HepG2 (cell line): ENCODE data around the gene YIPF3. TPM values are rescaled to one million over a fixed set of nuclear protein-coding genes. Genes with fewer than 3 reads are reported as not detected.
A peak's percentile ranks its signal among the peaks of the same experiment; 100 is the strongest.

ENCODE experiments used
- ATAC-seq: fragments of 200-7000 bp; cut with Tn5 transposase; 3 replicates; pipeline ENCODE4 v1.9.1; 2020; ENCODE audit warnings: mild to moderate bottlenecking, moderate library complexity
- BruUV-seq: library from RNA; stranded (reverse); fragments of 400-500 nt; replicated peaks from 2 replicates; lab custom pipeline; 2021; lab: Mats Ljungman, UMichigan
- CTCF ChIA-PET: fragments of 300-600 bp; formaldehyde crosslinking; extraction: SDS; loops from one replicate; lab custom pipeline; 2021; ENCODE audit warnings: low total read pairs, inconsistent platforms, low intra/inter-chr PET ratio; lab: Yijun Ruan, JAX
- POLR2A ChIA-PET: fragments of 350-600 bp; sonication (Branson Sonifier 250); formaldehyde crosslinking; loops from one replicate; lab custom pipeline; 2020; ENCODE audit warnings: antibody characterized with exemption, inconsistent platforms; lab: Yijun Ruan, JAX
- DNase-seq: peaks from one replicate; pipeline ENCODE4 v3.0.0-alpha.2; 2015; ENCODE audit warnings: low spot score
- FAIRE-seq: peaks from 3 replicates; lab custom pipeline; 2011; peaks lifted over from hg19 to GRCh38; lab: Jason Lieb, UNC
- H2AFZ ChIP-seq: one replicate; pipeline ENCODE4 v1.6.1; 2011; ENCODE audit warnings: low read length, inconsistent platforms
- H3K27ac ChIP-seq: fragments of 300-600 bp; 3 replicates; pipeline ENCODE4 v1.8.0; 2011; ENCODE audit warnings: mixed run types, mild to moderate bottlenecking, mixed read lengths, low read length, inconsistent platforms; ENCODE audit not compliant: insufficient read depth; ENCODE audit errors: extremely low read length
- H3K27me3 ChIP-seq, 2 experiments: fragments of 200-600 bp in 1 of 2; 2 replicates in 1 of 2; 3 replicates in 1 of 2; pipeline versions ENCODE4 v1.6.0 to v1.8.0; 2011; ENCODE audit warnings: low read length in 2 of 2, mild to moderate bottlenecking in 2 of 2, moderate library complexity in 2 of 2, inconsistent platforms in 1 of 2; ENCODE audit not compliant: insufficient read depth in 2 of 2, control insufficient read depth in 1 of 2
- H3K36me3 ChIP-seq, 2 experiments: fragments of 200-600 bp in 1 of 2; replicated peaks in 1 of 2; 2 replicates in 1 of 2; 3 replicates in 1 of 2; pipeline versions ENCODE4 v1.5.1 to v1.8.0; 2011; ENCODE audit warnings: low read length in 2 of 2, inconsistent platforms in 1 of 2; ENCODE audit not compliant: insufficient read depth in 2 of 2, control insufficient read depth in 1 of 2
- H3K4me1 ChIP-seq: 2 replicates; pipeline ENCODE4 v1.5.1; 2012; ENCODE audit warnings: low read length, inconsistent platforms; ENCODE audit not compliant: insufficient read depth
- H3K4me2 ChIP-seq: 2 replicates; pipeline ENCODE4 v1.6.0; 2011; ENCODE audit warnings: low read depth, low read length, inconsistent platforms
- H3K4me3 ChIP-seq, 3 experiments: fragments of 200-600 bp in 1 of 3; sonication (generic), shearing (Covaris generic) in 1 of 3; replicated peaks in 1 of 3; 2 replicates each; pipeline ENCODE4 v1.5.1; 2011 to 2016; ENCODE audit warnings: low read length in 3 of 3, inconsistent platforms in 2 of 3, low read depth in 2 of 3, mild to moderate bottlenecking in 2 of 3, control low read depth in 1 of 3, mixed read lengths in 1 of 3; ENCODE audit not compliant: insufficient read depth in 1 of 3
- H3K79me2 ChIP-seq: one replicate; pipeline ENCODE4 v1.6.1; 2011; ENCODE audit warnings: low read length, inconsistent platforms; ENCODE audit not compliant: insufficient read depth
- H3K9ac ChIP-seq: 2 replicates; pipeline ENCODE4 v1.6.0; 2011; ENCODE audit warnings: mild to moderate bottlenecking, low read depth, low read length, inconsistent platforms; ENCODE audit not compliant: insufficient read depth
- H3K9me3 ChIP-seq: 2 replicates; pipeline ENCODE4 v1.5.1; 2012; ENCODE audit warnings: mild to moderate bottlenecking, low read length
- H4K20me1 ChIP-seq: 2 replicates; pipeline ENCODE4 v1.6.0; 2011; ENCODE audit warnings: inconsistent platforms, mild to moderate bottlenecking, low read length, moderate library complexity; ENCODE audit not compliant: insufficient read depth
- CENPT ChIP-seq: sonication (generic); formaldehyde crosslinking; IDR thresholded peaks from 2 replicates; pipeline ENCODE4 v1.8.0; 2022; ENCODE audit warnings: low read depth, mild to moderate bottlenecking, moderate library complexity, missing genetic modification reagents
- HOXD1 ChIP-seq: sonication (generic); formaldehyde crosslinking; IDR thresholded peaks from 2 replicates; pipeline ENCODE4 v1.5.0; 2020; ENCODE audit warnings: missing genetic modification reagents
- MYC ChIP-seq: sonication (generic); formaldehyde crosslinking; IDR thresholded peaks from 2 replicates; pipeline ENCODE4 v1.9.0; 2021; ENCODE audit warnings: missing genetic modification reagents, borderline replicate concordance
- MYPOP ChIP-seq: sonication (generic); formaldehyde crosslinking; IDR thresholded peaks from 2 replicates; pipeline ENCODE4 v1.8.1; 2023; ENCODE audit warnings: mild to moderate bottlenecking, moderate library complexity, missing genetic modification reagents
- SOX6 ChIP-seq, 2 experiments: fragments of 450-650 bp in 1 of 2; sonication (generic) in 1 of 2; formaldehyde crosslinking in 1 of 2; IDR thresholded peaks; 2 replicates each; pipeline versions ENCODE4 v1.4.0 to v1.6.1; 2017 to 2020; ENCODE audit warnings: antibody characterized with exemption in 1 of 2, mild to moderate bottlenecking in 1 of 2, missing genetic modification reagents in 1 of 2
- ZBTB25 ChIP-seq: IDR thresholded peaks from 2 replicates; pipeline ENCODE4 v1.6.1; 2018; ENCODE audit warnings: missing genetic modification reagents
- ZNF263 ChIP-seq: sonication (generic); formaldehyde crosslinking; IDR thresholded peaks from 2 replicates; pipeline ENCODE4 v1.4.0; 2020; ENCODE audit warnings: missing genetic modification reagents
- ZNF468 ChIP-seq: sonication (generic); formaldehyde crosslinking; IDR thresholded peaks from 2 replicates; pipeline ENCODE4 v1.8.0; 2022; ENCODE audit warnings: mild to moderate bottlenecking, moderate library complexity, missing genetic modification reagents
- ZNF614 ChIP-seq: IDR thresholded peaks from 2 replicates; pipeline ENCODE4 v1.6.1; 2018; ENCODE audit warnings: missing biosample characterization, missing genetic modification reagents, inconsistent platforms, borderline replicate concordance
- ZNF782 ChIP-seq: sonication (generic); formaldehyde crosslinking; IDR thresholded peaks from 2 replicates; pipeline ENCODE4 v1.4.0; 2020; ENCODE audit warnings: missing genetic modification reagents, mild to moderate bottlenecking, borderline replicate concordance
- WGBS: methylation state at CpG from one replicate; pipeline ENCODE4 v1.1.6; 2017; ENCODE audit warnings: low lambda C conversion rate; 5-methylcytosine and 5-hydroxymethylcytosine counted together
- in situ Hi-C: cut with HindIII; loops from 2 replicates; pipeline ENCODE4 v1.10.0; 2017; ENCODE audit warnings: low pct_unique_long_range_greater_than_20kb; ENCODE audit not compliant: extremely low pct_ligation_motif_present
- intact Hi-C: fragments of 100-400 bp; cut with micrococcal nuclease; formaldehyde crosslinking; loops from one replicate; pipeline ENCODE4 v1.10.0; 2022; ENCODE audit not compliant: unreplicated experiment
- polyA plus RNA-seq, 8 experiments: library from polyadenylated mRNA; depleted of rRNA in 3 of 8; stranded (reverse) in 7 of 8; unstranded in 1 of 8; fragments of >200 nt; fragmentation: Illumina TruSeq in 4 of 8; extraction: Trizol in 4 of 8; gene quantifications; 2 replicates each; pipeline versions ENCODE4 v1.2.1 to v1.2.3, GENCODE V29; 2011 to 2016; ENCODE audit warnings: low read depth in 4 of 8, missing spikeins in 1 of 8, mixed read lengths in 1 of 8; ENCODE audit not compliant: insufficient read depth in 1 of 8
- total RNA-seq, 5 experiments: library from RNA; depleted of rRNA; stranded (reverse); fragments of >200 nt; fragmentation: Illumina TruSeq; extraction: Trizol; gene quantifications; 2 replicates each; pipeline ENCODE4 v1.2.3, GENCODE V29; 2016; ENCODE audit warnings: low read depth in 1 of 5
- TF ChIP-seq, protein P1 (sequence below): sonication (generic); formaldehyde crosslinking; IDR thresholded peaks from 2 replicates; pipeline ENCODE4 v1.5.0; 2020; ENCODE audit warnings: mild to moderate bottlenecking, missing genetic modification reagents
- TF ChIP-seq, protein P2 (sequence below): sonication (generic); formaldehyde crosslinking; IDR thresholded peaks from 2 replicates; pipeline ENCODE4 v1.4.0; 2020; ENCODE audit warnings: missing genetic modification reagents
- TF ChIP-seq, protein P3 (sequence below): sonication (generic); formaldehyde crosslinking; conservative IDR thresholded peaks from 2 replicates; pipeline ENCODE4 v1.4.0; 2020; ENCODE audit warnings: missing genetic modification reagents

YIPF3 gene
- total and polyA plus RNA-seq, 2 of the 13 experiments (the other 11 are each of a cell fraction or from before 2014, with no cell fraction given): 107 to 206 TPM

DNA sequence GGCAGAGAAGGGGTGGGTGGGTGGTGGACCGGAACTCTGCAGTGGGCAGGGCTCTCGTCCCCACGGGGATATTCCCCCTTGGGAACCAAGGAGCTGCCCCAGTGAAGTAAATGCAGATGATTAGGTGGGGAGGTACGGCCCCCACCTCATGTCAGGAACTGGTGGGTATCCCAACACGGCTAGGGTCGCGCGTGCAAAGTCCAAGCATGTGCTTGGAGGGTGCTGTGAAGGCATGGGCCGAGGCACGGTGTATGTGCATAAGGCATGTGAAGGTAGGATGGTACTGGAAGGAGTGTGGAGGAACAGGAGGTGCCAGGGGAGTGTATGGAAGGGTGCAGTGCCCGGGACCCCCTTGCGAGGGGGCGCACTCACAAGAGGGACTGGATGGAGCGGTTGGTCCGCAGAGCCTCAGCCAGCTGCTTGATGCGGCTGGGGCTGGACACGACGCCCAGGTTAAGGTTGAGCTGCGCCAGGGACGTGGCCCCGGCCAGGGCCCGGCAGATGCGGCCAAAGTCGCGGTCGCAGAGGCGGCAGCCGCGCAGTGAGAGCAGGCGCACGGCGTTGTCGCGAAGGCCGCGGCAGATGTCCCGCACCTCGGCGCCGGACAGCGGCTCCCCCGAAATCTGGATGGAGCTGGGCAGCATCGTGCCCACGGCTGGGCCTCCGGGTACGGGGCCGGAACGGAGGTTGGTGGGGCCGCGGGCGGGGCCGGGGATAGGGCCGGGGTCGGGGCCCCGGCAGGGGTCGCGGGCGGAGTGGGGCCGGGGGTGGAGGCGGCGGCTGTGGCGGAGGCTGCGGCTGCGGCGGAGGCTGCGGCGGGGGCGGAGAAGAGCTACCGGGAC, 7.4 kb downstream of the YIPF3 start:
- intact Hi-C loops (loop anchor here (5.0 kb wide), 2 partner anchors 122 to 247 kb away; no protein-coding TSS in a partner anchor), in situ Hi-C loops (no loop called here)
- 14% methylated on average over 17 of the region's 69 CpGs for WGBS
- Histone ChIP-seq H3K4me2 (peak overlapping the region; percentile 82), H3K9ac (peak overlapping the region; percentile 49), H3K36me3 (peaks cover 18 to 32% of the 10 kb centered on the region in 2 experiments), H4K20me1 (no peaks in the 10 kb centered on the region; the same call in 1 of the 2 replicates), H2AFZ (no peak overlapping the region), H3K27ac (no peak overlapping the region), H3K27me3 (peaks cover 3 to 7% of the 10 kb centered on the region in 2 experiments; a peak in 4 of 5 replicates), H3K9me3 (no peaks in the 10 kb centered on the region), H3K4me3 (peak overlapping the region; percentile 61 to 74 (median 69)), H3K4me1 (peaks cover 49% of the 10 kb centered on the region), H3K79me2 (peaks cover 2% of the 10 kb centered on the region)
- FAIRE-seq: peak; percentile 18
- BruUV-seq: no TSS peak
- no peak for DNase-seq
- ChIA-PET POLR2A (interaction anchor here (1.0 to 1.9 kb wide), 14 partner anchors 10 to 140 kb away, joined by 3 to 13 read pairs (median 5); partner anchors contain the start of genes ABCC10, DLK2, GTPBP2 and POLH), CTCF (no interaction called here)
- ATAC-seq: peak; percentile 19
- TF ChIP-seq ZBTB25 (CRISPR knock-in tag) (no peak), SOX6 (IDR thresholded peaks at IDR 0.05) (no peak), SOX6 (CRISPR knock-in tag; IDR thresholded peaks at IDR 0.05) (peak; percentile 19; the same call in 1 of the 2 replicates), ZNF263 (peak; percentile 30; the same call in 1 of the 2 replicates), MYC (CRISPR knock-in tag) (peak; percentile 57; the same call in 1 of the 2 replicates), ZNF782 (peak; percentile 61; the same call in 1 of the 2 replicates), ZNF468 (no peak), HOXD1 (CRISPR knock-in tag) (no peak), ZNF614 (CRISPR knock-in tag) (no peak), MYPOP (CRISPR knock-in tag) (peak; percentile 86; the same call in 1 of the 2 replicates), CENPT (CRISPR knock-in tag) (0 out of 2 replicates have a peak, but pooled peaks have one; percentile 38)
- TF ChIP-seq, protein P1, sequence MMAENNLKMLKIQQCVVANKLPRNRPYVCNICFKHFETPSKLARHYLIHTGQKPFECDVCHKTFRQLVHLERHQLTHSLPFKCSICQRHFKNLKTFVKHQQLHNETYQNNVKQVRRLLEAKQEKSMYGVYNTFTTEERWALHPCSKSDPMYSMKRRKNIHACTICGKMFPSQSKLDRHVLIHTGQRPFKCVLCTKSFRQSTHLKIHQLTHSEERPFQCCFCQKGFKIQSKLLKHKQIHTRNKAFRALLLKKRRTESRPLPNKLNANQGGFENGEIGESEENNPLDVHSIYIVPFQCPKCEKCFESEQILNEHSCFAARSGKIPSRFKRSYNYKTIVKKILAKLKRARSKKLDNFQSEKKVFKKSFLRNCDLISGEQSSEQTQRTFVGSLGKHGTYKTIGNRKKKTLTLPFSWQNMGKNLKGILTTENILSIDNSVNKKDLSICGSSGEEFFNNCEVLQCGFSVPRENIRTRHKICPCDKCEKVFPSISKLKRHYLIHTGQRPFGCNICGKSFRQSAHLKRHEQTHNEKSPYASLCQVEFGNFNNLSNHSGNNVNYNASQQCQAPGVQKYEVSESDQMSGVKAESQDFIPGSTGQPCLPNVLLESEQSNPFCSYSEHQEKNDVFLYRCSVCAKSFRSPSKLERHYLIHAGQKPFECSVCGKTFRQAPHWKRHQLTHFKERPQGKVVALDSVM (CRISPR knock-in tag): peak; percentile 88
- TF ChIP-seq, protein P2, sequence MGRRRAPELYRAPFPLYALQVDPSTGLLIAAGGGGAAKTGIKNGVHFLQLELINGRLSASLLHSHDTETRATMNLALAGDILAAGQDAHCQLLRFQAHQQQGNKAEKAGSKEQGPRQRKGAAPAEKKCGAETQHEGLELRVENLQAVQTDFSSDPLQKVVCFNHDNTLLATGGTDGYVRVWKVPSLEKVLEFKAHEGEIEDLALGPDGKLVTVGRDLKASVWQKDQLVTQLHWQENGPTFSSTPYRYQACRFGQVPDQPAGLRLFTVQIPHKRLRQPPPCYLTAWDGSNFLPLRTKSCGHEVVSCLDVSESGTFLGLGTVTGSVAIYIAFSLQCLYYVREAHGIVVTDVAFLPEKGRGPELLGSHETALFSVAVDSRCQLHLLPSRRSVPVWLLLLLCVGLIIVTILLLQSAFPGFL (CRISPR knock-in tag): no peak
- TF ChIP-seq, protein P3, sequence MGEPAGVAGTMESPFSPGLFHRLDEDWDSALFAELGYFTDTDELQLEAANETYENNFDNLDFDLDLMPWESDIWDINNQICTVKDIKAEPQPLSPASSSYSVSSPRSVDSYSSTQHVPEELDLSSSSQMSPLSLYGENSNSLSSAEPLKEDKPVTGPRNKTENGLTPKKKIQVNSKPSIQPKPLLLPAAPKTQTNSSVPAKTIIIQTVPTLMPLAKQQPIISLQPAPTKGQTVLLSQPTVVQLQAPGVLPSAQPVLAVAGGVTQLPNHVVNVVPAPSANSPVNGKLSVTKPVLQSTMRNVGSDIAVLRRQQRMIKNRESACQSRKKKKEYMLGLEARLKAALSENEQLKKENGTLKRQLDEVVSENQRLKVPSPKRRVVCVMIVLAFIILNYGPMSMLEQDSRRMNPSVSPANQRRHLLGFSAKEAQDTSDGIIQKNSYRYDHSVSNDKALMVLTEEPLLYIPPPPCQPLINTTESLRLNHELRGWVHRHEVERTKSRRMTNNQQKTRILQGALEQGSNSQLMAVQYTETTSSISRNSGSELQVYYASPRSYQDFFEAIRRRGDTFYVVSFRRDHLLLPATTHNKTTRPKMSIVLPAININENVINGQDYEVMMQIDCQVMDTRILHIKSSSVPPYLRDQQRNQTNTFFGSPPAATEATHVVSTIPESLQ (CRISPR knock-in tag): no peak
